HepG2 (cell line): ENCODE measurements around the gene C6orf136. TPM values are rescaled to one million over a fixed set of nuclear protein-coding genes. Genes with fewer than 3 reads are reported as not detected.

Experiments used
- ARNTL ChIP-seq: sonication (generic); formaldehyde crosslinking; IDR thresholded peaks from 2 replicates; pipeline ENCODE4 v1.4.0; 2020; ENCODE audit warnings: mild to moderate bottlenecking, missing genetic modification reagents
- CBX2 ChIP-seq, 2 experiments: fragments of 200-600 bp in 1 of 2; sonication (generic); formaldehyde crosslinking in 1 of 2; IDR thresholded peaks; 2 replicates each; pipeline versions ENCODE4 v1.7.0 to v1.8.1; 2018 to 2022; ENCODE audit warnings: low read depth in 2 of 2, low read length in 1 of 2, mild to moderate bottlenecking in 1 of 2, missing genetic modification reagents in 1 of 2
- CREM ChIP-seq, 2 experiments: sonication (generic) in 1 of 2; formaldehyde crosslinking in 1 of 2; IDR thresholded peaks; 2 replicates each; pipeline versions ENCODE4 v1.4.0 to v1.6.1; 2016 to 2020; ENCODE audit warnings: antibody characterized with exemption in 1 of 2, mild to moderate bottlenecking in 1 of 2, missing genetic modification reagents in 1 of 2
- DMAP1 ChIP-seq: IDR thresholded peaks from 2 replicates; pipeline ENCODE4 v1.6.1; 2016
- ELF4 ChIP-seq: sonication (generic); formaldehyde crosslinking; IDR thresholded peaks from 2 replicates; pipeline ENCODE4 v1.5.0; 2020; ENCODE audit warnings: missing genetic modification reagents, mild to moderate bottlenecking, moderate library complexity, borderline replicate concordance
- FOXA3 ChIP-seq: IDR thresholded peaks from 2 replicates; pipeline ENCODE4 v1.6.1; 2016; ENCODE audit warnings: missing genetic modification reagents, missing compliant biosample characterization
- KLF16 ChIP-seq, 2 experiments: sonication (generic) in 1 of 2; formaldehyde crosslinking in 1 of 2; IDR thresholded peaks; 2 replicates each; pipeline versions ENCODE4 v1.6.1 to v1.8.0; 2016 to 2023; ENCODE audit warnings: missing genetic modification reagents in 2 of 2, missing compliant biosample characterization in 1 of 2
- MED13 ChIP-seq: sonication (generic); formaldehyde crosslinking; IDR thresholded peaks from 2 replicates; pipeline ENCODE4 v1.5.0; 2020; ENCODE audit warnings: missing genetic modification reagents
- NKX3-1 ChIP-seq: sonication (generic); formaldehyde crosslinking; IDR thresholded peaks from 2 replicates; pipeline ENCODE4 v1.5.0; 2020; ENCODE audit warnings: missing genetic modification reagents
- NR2C2 ChIP-seq: sonication (generic); formaldehyde crosslinking; IDR thresholded peaks from 2 replicates; pipeline ENCODE4 v1.4.0; 2020; ENCODE audit warnings: missing genetic modification reagents, mild to moderate bottlenecking, moderate library complexity, borderline replicate concordance
- ONECUT2 ChIP-seq: sonication (generic); formaldehyde crosslinking; IDR thresholded peaks from 2 replicates; pipeline ENCODE4 v1.4.0; 2020; ENCODE audit warnings: missing genetic modification reagents
- PATZ1 ChIP-seq: sonication (generic); formaldehyde crosslinking; IDR thresholded peaks from 2 replicates; pipeline ENCODE4 v1.4.0; 2020; ENCODE audit warnings: missing genetic modification reagents
- PCBP2 ChIP-seq: fragments of 200-400 bp; formaldehyde crosslinking; optimal IDR thresholded peaks from 2 replicates; pipeline ENCODE3; 2018; ENCODE audit warnings: low read length, low read depth; ENCODE audit not compliant: poor library complexity, severe bottlenecking
- SIN3B ChIP-seq: fragments of 150-350 bp; IDR thresholded peaks from 2 replicates; pipeline ENCODE4 v1.6.1; 2014; ENCODE audit warnings: low read length
- SRF ChIP-seq: IDR thresholded peaks from 2 replicates; pipeline ENCODE4 v1.6.1; 2011; ENCODE audit warnings: mild to moderate bottlenecking, low read depth, low read length, moderate library complexity
- TAF1 ChIP-seq: sonication (generic); formaldehyde crosslinking; IDR thresholded peaks from 2 replicates; pipeline ENCODE4 v1.4.0; 2020; ENCODE audit warnings: missing genetic modification reagents
- WIZ ChIP-seq: sonication (generic); formaldehyde crosslinking; IDR thresholded peaks from 2 replicates; pipeline ENCODE4 v1.5.1; 2020; ENCODE audit warnings: mild to moderate bottlenecking, missing genetic modification reagents
- ZBTB46 ChIP-seq: sonication (generic); formaldehyde crosslinking; IDR thresholded peaks from 2 replicates; pipeline ENCODE4 v1.4.0; 2020; ENCODE audit warnings: mild to moderate bottlenecking, missing genetic modification reagents, borderline replicate concordance
- ZNF142 ChIP-seq: sonication (generic); formaldehyde crosslinking; IDR thresholded peaks from 2 replicates; pipeline ENCODE4 v1.4.0; 2020; ENCODE audit warnings: missing genetic modification reagents
- polyA plus RNA-seq, 8 experiments: library from polyadenylated mRNA; depleted of rRNA in 3 of 8; stranded (reverse) in 7 of 8; unstranded in 1 of 8; fragments of >200 nt; fragmentation: Illumina TruSeq in 4 of 8; extraction: Trizol in 4 of 8; gene quantifications; 2 replicates each; pipeline versions ENCODE4 v1.2.1 to v1.2.3, GENCODE V29; 2011 to 2016; ENCODE audit warnings: low read depth in 4 of 8, missing spikeins in 1 of 8, mixed read lengths in 1 of 8; ENCODE audit not compliant: insufficient read depth in 1 of 8
- total RNA-seq, 5 experiments: library from RNA; depleted of rRNA; stranded (reverse); fragments of >200 nt; fragmentation: Illumina TruSeq; extraction: Trizol; gene quantifications; 2 replicates each; pipeline ENCODE4 v1.2.3, GENCODE V29; 2016; ENCODE audit warnings: low read depth in 1 of 5

The C6orf136 gene
- total and polyA plus RNA-seq, 2 of the 13 experiments (the other 11 are each of a cell fraction or from before 2014, with no cell fraction given): 12.0 to 26.2 TPM

GRCh38 chr6:30615219-30615957 lies 31.5 kb upstream of the C6orf136 start (continued):
- TF ChIP-seq DMAP1 (CRISPR knock-in tag) (peak; percentile 20), ONECUT2 (CRISPR knock-in tag) (0 out of 2 replicates have a peak, but pooled peaks have one; percentile 16), TAF1 (CRISPR knock-in tag) (peak; percentile 56), MED13 (CRISPR knock-in tag) (0 out of 2 replicates have a peak, but pooled peaks have one; percentile 6), CREM (IDR thresholded peaks at IDR 0.05) (0 out of 2 replicates have a peak, but pooled peaks have one; percentile 16), CREM (CRISPR knock-in tag; IDR thresholded peaks at IDR 0.05) (no peak), PATZ1 (CRISPR knock-in tag) (peak; percentile 46), PCBP2 (peak; percentile 51), KLF16 (CRISPR knock-in tag; IDR thresholded peaks at IDR 0.05) (peak in 1 of 2 experiments; percentile 70; a peak in 2 of 4 replicates), SIN3B (0 out of 2 replicates have a peak, but pooled peaks have one; percentile 3), ARNTL (CRISPR knock-in tag) (0 out of 2 replicates have a peak, but pooled peaks have one; percentile 2), CBX2 (IDR thresholded peaks at IDR 0.05; ENCODE audit: low read depth, low read length) (no peak), CBX2 (CRISPR knock-in tag; IDR thresholded peaks at IDR 0.05; ENCODE audit: low read depth) (no peak), ELF4 (CRISPR knock-in tag) (0 out of 2 replicates have a peak, but pooled peaks have one; percentile 19), NKX3-1 (CRISPR knock-in tag) (peak; percentile 34), WIZ (CRISPR knock-in tag) (0 out of 2 replicates have a peak, but pooled peaks have one; percentile 30), SRF (no peak), ZNF142 (CRISPR knock-in tag) (0 out of 2 replicates have a peak, but pooled peaks have one; percentile 14), FOXA3 (CRISPR knock-in tag) (peak; percentile 3; the same call in 1 of the 2 replicates), ZBTB46 (CRISPR knock-in tag) (0 out of 2 replicates have a peak, but pooled peaks have one; percentile 31), NR2C2 (no peak)
